ENCODE measurements around the gene SPATA20. TPM values are rescaled to one million over a fixed set of nuclear protein-coding genes. Genes with fewer than 3 reads are reported as not detected.

Gene SPATA20
- total RNA-seq, 1 donor: 142 TPM

GRCh38 chr17:50588391-50589049 is 41.5 kb downstream of the SPATA20 start:
- no peaks in the 10 kb centered on the region for H3K79me2 ChIP-seq (ENCODE audit: insufficient read depth, low read length)
- DNase-seq (ENCODE audit: insufficient read length, low spot score, missing footprints): no peak
- H3K4me3 ChIP-seq (ENCODE audit: insufficient read depth, low read length): no peak overlapping the region
- H3K4me2 ChIP-seq (ENCODE audit: insufficient read depth, low read length): no peak overlapping the region
- no peak for TF ChIP-seq CTCF (IDR thresholded peaks at IDR 0.05; ENCODE audit: extremely low read depth, low read depth, low read length)
- no peaks in the 10 kb centered on the region for H3K4me1 ChIP-seq (ENCODE audit: insufficient read depth, low read length)
- H4K20me1 ChIP-seq (ENCODE audit: insufficient read depth, low read length): no peaks in the 10 kb centered on the region
- no peak overlapping the region for H3K27ac ChIP-seq (ENCODE audit: low read depth, low read length)
- no peak overlapping the region for H2AFZ ChIP-seq (ENCODE audit: low read length)
- no peaks in the 10 kb centered on the region for H3K36me3 ChIP-seq (ENCODE audit: insufficient read depth, low read length)
- H3K9me3 ChIP-seq (ENCODE audit: low read depth, low read length): no peaks in the 10 kb centered on the region
- peaks cover 21% of the 10 kb centered on the region for H3K27me3 ChIP-seq (ENCODE audit: insufficient read depth, low read length)

- no peaks in the 10 kb centered on the region for H3K36me3 ChIP-seq (ENCODE audit: insufficient read depth, low read length)
- no peak overlapping the region for H3K27ac ChIP-seq (ENCODE audit: low read depth, low read length)
- TF ChIP-seq CTCF (IDR thresholded peaks at IDR 0.05; ENCODE audit: extremely low read depth, low read depth, low read length): no peak
- H3K9me3 ChIP-seq (ENCODE audit: low read depth, low read length): no peaks in the 10 kb centered on the region
- H3K79me2 ChIP-seq (ENCODE audit: insufficient read depth, low read length): no peaks in the 10 kb centered on the region
- no peak for DNase-seq (ENCODE audit: insufficient read length, low spot score, missing footprints)
- H3K27me3 ChIP-seq (ENCODE audit: insufficient read depth, low read length): peaks cover 19% of the 10 kb centered on the region
- no peak overlapping the region for H3K4me2 ChIP-seq (ENCODE audit: insufficient read depth, low read length)
- no peak overlapping the region for H3K4me3 ChIP-seq (ENCODE audit: insufficient read depth, low read length)
- no peaks in the 10 kb centered on the region for H4K20me1 ChIP-seq (ENCODE audit: insufficient read depth, low read length)
- H2AFZ ChIP-seq (ENCODE audit: low read length): no peak overlapping the region
- no peaks in the 10 kb centered on the region for H3K4me1 ChIP-seq (ENCODE audit: insufficient read depth, low read length)
Measured at GRCh38 chr17:50589095-50589705, 42.2 kb downstream of the SPATA20 start.

GRCh38 chr17:50590946-50591737 is 44.2 kb downstream of the SPATA20 start:
- H3K4me1 ChIP-seq (ENCODE audit: insufficient read depth, low read length): no peaks in the 10 kb centered on the region
- TF ChIP-seq CTCF (IDR thresholded peaks at IDR 0.05; ENCODE audit: extremely low read depth, low read depth, low read length): no peak
- no peak for DNase-seq (ENCODE audit: insufficient read length, low spot score, missing footprints)
- no peaks in the 10 kb centered on the region for H3K36me3 ChIP-seq (ENCODE audit: insufficient read depth, low read length)
- H2AFZ ChIP-seq (ENCODE audit: low read length): no peak overlapping the region
- no peak overlapping the region for H3K4me2 ChIP-seq (ENCODE audit: insufficient read depth, low read length)
- no peaks in the 10 kb centered on the region for H4K20me1 ChIP-seq (ENCODE audit: insufficient read depth, low read length)
- no peaks in the 10 kb centered on the region for H3K79me2 ChIP-seq (ENCODE audit: insufficient read depth, low read length)
- no peaks in the 10 kb centered on the region for H3K9me3 ChIP-seq (ENCODE audit: low read depth, low read length)
- no peak overlapping the region for H3K27ac ChIP-seq (ENCODE audit: low read depth, low read length)
- peaks cover 14% of the 10 kb centered on the region for H3K27me3 ChIP-seq (ENCODE audit: insufficient read depth, low read length)
- H3K4me3 ChIP-seq (ENCODE audit: insufficient read depth, low read length): no peak overlapping the region

GRCh38 chr17:50593321-50593720 is 46.3 kb downstream of the SPATA20 start:
- TF ChIP-seq CTCF (IDR thresholded peaks at IDR 0.05; ENCODE audit: extremely low read depth, low read depth, low read length): no peak
- Histone ChIP-seq H3K27me3 (ENCODE audit: insufficient read depth, low read length) (no peaks in the 10 kb centered on the region), H3K4me2 (ENCODE audit: insufficient read depth, low read length) (no peak overlapping the region), H3K79me2 (ENCODE audit: insufficient read depth, low read length) (no peaks in the 10 kb centered on the region), H3K27ac (ENCODE audit: low read depth, low read length) (no peak overlapping the region), H3K9me3 (ENCODE audit: low read depth, low read length) (no peaks in the 10 kb centered on the region), H3K4me3 (ENCODE audit: insufficient read depth, low read length) (no peak overlapping the region), H3K36me3 (ENCODE audit: insufficient read depth, low read length) (no peaks in the 10 kb centered on the region), H3K4me1 (ENCODE audit: insufficient read depth, low read length) (no peaks in the 10 kb centered on the region), H2AFZ (ENCODE audit: low read length) (no peak overlapping the region), H4K20me1 (ENCODE audit: insufficient read depth, low read length) (no peaks in the 10 kb centered on the region)
- no peak for DNase-seq (ENCODE audit: insufficient read length, low spot score, missing footprints)
